Smooth muscle cell of bladder (primary cell): ENCODE data around the gene GTF2B. TPM values are rescaled to one million over a fixed set of nuclear protein-coding genes. Genes with fewer than 3 reads are reported as not detected.

Source experiments
- total RNA-seq: library from RNA; depleted of rRNA; stranded (reverse); fragments of >200 nt; gene quantifications from 2 replicates; pipeline ENCODE4 v1.2.3, GENCODE V29; 2014

Gene GTF2B
- total RNA-seq = 41.1 and 43.8 TPM in 2 replicates

GRCh38 chr1:88891318-88891950, at the start of gene GTF2B:
GTF2B (minus strand) TSS chr1:88891567; CDS start chr1:88891499, 68 bp downstream.

Other genes starting within 250 kb of the GTF2B start
- gene PKN2, start 207.3 kb downstream of the GTF2B start, total RNA-seq = 13.9 and 16.5 TPM in 2 replicates
- gene KYAT3, start 101.1 kb upstream of the GTF2B start, total RNA-seq = 36.2 and 45.5 TPM in 2 replicates
- gene RBMXL1, start 101.1 kb upstream of the GTF2B start, total RNA-seq = 8.0 and 8.7 TPM in 2 replicates
- 23.7 and 31.0 TPM in 2 replicates for gene GBP3, start 131.3 kb upstream of the GTF2B start, total RNA-seq
- gene GBP1, start 173.6 kb upstream of the GTF2B start, total RNA-seq = 16.5 and 26.9 TPM in 2 replicates
- gene GBP2, start 234.5 kb upstream of the GTF2B start, total RNA-seq = 67.4 and 71.0 TPM in 2 replicates